Measurements from ENCODE around the gene CDKN2AIP.

The CDKN2AIP gene, protein sequence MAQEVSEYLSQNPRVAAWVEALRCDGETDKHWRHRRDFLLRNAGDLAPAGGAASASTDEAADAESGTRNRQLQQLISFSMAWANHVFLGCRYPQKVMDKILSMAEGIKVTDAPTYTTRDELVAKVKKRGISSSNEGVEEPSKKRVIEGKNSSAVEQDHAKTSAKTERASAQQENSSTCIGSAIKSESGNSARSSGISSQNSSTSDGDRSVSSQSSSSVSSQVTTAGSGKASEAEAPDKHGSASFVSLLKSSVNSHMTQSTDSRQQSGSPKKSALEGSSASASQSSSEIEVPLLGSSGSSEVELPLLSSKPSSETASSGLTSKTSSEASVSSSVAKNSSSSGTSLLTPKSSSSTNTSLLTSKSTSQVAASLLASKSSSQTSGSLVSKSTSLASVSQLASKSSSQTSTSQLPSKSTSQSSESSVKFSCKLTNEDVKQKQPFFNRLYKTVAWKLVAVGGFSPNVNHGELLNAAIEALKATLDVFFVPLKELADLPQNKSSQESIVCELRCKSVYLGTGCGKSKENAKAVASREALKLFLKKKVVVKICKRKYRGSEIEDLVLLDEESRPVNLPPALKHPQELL

DNA sequence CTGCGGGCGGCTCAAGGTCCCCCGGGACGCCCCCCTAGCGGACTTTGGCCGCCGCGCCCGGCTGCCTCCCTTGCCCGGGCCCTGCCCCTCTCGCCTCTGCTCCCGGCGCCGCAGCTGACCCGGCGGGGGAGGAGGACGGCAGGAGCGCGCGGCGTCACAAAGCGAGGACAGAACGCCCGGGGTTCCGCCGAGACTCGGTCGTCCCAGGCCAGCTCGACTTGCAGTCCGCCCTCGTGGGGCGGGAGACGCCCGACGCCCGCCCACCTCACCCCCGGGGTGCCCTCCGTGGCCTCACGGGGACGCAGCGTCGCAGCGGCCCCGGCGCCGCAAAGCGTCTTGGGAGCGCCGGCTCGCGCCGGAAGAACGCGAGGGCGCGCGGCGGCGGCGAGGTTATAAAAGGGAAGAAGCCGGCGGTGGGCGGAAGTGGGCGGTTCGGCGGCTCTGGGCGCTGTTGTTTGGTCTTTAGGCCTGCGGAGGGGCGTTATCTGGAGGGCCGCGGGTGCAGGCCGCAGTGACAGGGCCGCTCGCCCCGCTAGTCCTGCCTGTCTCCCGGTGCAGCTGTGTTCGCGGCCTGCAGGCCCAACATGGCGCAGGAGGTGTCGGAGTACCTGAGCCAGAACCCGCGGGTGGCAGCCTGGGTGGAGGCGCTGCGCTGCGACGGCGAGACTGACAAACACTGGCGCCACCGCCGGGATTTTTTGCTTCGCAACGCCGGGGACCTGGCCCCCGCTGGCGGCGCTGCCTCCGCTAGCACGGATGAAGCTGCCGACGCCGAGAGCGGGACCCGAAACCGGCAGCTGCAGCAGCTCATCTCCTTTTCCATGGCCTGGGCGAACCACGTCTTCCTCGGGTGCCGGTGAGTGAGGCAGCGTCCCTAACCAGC, at the start of gene CDKN2AIP:
Gene CDKN2AIP (plus strand): TSS at position 423 of the 883 bp plus-strand sequence. CDS start 162 bp downstream, at position 585.
- peak; percentile 95 for DNase-seq (ENCODE audit: low spot score)

DNA sequence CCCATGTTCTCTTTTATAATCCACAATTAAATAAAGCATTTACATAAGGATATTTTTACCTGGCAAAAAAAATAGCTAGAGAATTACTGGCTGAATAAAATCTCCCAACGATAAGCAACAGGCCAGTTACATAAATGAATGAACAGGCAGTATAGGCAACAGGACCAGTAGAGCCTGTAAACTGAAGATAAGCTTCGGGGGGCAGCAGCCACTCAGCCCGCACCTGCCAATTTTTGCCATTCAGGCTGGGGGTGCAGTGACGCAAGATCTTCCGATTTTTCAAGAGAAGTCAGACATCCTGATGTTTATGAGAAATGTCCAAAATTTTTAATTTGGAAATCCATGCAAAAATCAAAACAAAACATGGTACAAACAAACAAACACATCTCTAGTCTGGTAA, 49.0 kb upstream of the CDKN2AIP start:
- no peak for DNase-seq (ENCODE audit: low spot score)

DNA sequence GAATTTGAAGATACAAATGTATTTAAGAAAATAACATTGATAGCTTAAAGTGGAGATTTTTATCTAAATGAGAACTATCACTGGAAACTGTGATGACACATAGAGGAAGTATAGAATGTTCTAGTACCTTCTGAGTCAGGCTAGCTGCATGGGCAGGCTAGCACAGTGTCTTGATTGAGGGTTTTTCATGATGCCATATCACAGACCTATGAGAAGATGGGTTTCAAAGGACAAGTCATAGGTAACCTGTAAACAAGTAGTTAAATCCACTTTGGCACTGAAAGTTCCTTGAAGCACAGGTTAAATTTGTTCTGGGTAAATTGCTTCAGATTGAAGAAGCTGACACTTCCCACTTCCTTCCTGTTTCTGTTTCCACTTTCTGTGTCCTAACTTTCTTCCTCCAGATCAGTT, 48.2 kb upstream of the CDKN2AIP start:
- DNase-seq (ENCODE audit: low spot score), result peak; percentile 5

DNA sequence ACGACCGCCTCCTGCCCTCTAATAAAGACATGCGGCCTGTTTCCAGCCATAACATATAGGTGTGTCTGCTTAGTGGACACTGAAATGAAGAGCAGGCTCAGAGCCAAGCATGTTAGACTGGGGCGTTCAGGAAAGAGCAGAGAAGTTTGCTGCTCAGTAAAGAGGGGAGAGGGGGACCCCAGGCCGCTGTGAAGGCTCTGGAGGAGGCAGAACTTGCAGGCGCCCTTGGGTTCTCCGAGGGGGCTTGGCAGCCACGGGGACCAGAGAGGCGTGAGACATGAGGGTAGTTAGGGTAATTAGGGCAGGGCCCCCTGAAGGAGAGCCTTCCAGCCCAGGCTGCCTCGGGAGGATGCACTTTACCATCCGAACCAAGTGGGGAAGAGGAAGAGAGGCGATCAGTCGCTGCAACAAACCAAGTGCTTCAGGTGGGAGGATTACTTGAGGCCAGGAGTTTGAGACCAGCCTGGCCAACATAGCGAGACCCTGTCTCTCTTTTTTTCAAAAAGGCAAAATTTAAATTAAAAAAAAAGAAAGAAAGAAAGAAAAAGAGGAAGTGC, 46.6 kb upstream of the CDKN2AIP start:
- no peak for DNase-seq (ENCODE audit: low spot score)

DNA sequence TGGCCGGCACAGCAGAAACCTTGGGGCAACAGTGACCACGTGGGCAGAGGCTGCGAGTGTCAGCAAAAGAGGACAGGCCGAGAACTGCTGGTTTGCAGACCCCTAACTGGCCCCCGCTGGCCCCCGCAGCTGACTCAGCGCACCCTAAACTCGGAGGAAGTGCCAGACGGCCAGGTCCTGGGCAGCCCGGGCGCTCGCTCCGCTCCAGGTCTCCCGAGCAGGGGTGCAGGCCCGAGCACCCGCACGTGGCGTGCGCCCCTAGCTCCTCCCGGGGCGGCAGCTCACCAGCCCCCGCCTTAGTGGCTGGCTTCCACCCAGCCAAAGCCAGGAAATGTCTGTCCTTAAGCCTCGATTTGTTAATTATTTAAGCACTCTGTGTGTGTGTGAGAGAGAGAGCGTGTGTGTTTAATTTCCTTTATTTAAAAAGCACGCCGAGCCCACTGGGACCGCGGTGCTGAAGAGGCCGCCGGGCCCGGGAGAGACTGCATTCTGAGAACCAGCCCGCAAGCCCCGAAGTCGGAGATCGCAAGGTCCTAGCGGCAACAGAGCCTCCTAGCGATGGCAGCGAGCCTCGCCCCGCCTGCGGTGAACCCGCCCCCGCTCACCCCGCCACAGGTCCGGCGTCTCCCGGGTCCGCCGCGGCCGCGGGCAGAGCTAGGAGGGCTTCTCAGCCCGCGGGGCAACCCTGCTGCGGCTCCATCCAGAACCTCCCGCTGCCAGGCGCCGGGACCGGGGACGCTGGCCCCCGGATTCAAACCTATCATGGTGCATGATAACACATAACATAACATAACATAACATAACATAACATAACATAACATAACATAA, 45.9 kb upstream of the CDKN2AIP start:
- DNase-seq (ENCODE audit: low spot score), result peak; percentile 62

DNA sequence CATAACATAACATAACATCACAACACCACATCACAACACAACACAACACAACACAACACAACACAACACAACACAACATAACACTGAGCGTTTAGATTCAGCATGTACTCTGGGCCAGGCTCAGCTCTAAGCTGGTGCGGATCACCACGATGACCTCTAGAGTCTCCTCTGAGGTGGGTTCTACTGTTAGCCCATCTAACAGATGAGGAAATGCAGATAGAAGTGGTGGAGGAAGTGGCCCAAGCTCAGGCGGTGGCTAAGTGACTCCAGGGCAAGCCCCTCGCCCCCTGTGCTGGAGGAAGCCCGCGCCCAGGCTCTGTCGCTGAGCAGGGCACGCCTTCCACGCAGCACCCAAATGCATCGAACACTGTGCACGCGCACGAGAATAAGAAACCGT, 45.3 kb upstream of the CDKN2AIP start:
- no peak for DNase-seq (ENCODE audit: low spot score)

DNA sequence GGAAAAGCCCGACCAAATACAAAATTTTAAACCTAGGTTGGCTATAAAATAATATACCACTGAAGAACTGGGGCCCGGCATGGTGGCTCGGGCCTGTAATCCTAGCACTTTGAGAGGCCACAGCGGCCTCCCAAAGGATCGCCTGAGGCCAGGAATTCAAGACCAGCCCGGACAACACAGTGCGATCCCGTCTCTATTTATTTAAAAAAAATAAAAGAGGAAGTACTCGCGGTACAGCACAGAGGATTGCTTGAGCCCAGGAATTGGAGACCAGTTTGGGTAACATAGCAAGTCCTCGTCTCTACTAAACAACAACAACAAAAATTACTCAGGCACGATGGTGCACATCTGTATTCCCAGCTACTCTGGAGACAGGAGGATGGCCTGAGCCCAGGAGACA, 44.8 kb upstream of the CDKN2AIP start:
- no peak for DNase-seq (ENCODE audit: low spot score)

DNA sequence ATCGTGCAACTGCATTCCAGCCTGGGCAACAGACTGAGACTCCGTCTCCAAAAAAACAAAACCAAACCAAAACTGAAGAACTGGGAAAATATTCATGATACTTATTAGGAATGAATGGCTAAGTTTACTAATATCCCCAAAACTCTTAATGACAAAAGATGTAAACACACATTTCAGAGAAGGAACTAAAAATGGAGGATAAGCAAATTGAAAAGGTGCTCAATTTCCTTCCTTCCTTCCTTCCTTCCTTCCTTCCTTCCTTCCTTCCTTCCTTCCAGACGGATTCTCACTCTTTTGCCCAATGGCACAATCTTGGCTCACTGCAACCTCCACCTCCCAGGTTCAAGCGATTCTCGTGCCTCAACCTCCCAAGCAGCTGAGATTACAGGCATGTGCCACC, 44.4 kb upstream of the CDKN2AIP start:
- DNase-seq (ENCODE audit: low spot score), result no peak

DNA sequence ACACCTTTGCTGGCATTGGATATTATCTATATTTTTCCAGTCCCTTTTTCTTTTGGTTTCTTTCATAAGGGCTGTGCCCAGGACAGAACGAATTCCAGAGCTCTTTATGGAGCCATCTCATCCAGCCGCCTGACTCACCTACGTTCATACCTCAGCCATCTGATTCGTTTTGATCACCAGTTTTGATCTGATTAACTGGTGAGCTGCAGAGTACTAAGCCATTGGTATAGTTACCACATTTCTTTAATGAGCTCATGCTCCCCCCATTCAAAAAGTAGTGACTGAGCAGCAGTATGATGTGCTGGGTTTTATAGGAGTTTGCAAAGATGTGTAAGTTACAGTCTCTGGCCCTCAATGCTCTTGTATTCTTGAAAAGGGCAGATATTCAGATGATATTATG, 43.0 kb upstream of the CDKN2AIP start:
- DNase-seq (ENCODE audit: low spot score), result no peak

DNA sequence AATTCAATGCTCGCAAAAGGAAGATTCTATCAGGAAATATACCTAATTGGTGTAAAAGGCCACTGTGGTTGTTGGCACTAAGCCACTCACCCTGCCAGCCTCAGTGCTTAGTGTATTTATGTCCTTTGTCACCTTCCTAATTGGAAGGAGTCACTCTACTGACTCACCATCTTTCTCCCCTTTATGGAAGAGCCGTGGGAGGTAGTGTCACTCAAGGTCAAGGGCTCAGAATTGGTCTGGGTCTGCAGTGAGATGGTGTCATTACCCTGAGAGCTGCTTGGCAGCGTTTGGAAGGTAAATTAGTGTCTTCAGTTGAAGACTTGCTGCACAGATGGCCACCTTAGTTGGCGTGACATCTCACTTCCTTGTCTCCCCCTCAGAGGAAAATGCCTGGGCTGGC, 41.7 kb upstream of the CDKN2AIP start:
- DNase-seq (ENCODE audit: low spot score), result no peak

DNA sequence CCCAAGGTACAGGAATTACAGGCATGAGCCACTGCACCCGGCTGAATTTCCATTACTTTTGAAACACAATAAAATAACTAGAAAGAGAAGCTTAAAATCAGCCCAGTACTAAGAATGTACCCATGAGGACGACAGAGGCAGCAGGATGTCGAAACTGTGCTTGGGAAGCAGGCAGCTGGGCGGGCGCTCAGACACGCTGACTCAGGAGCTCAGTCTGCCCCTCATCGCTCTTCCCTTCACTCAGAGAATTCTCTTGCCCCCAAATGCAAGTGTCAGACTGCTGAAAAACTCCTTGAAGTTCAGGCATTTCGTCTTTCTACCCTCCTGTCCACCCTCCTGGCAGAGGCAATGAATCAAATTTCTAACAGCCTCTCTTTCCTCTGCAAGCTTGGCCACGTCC, 41.0 kb upstream of the CDKN2AIP start:
- DNase-seq (ENCODE audit: low spot score), result no peak

DNA sequence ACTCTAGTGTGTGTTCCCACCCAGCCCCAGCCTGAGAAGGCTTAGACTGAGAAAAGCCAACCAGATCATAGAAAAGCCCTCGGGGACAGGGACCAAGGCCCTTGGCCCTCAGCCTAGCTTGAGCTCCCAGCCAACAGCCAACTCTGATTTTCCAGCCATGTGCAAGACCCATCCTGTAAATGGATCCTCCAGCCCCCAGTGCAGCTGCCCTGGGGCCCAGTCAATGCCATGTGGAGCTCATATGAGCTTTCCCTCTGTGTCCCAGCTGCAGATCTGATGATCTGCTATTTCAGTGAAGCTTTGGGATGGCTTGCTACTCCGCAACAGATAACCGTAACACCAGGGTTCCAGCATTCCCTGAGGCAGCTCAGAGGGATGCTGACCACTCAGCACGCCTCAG, 40.5 kb upstream of the CDKN2AIP start:
- no peak for DNase-seq (ENCODE audit: low spot score)

DNA sequence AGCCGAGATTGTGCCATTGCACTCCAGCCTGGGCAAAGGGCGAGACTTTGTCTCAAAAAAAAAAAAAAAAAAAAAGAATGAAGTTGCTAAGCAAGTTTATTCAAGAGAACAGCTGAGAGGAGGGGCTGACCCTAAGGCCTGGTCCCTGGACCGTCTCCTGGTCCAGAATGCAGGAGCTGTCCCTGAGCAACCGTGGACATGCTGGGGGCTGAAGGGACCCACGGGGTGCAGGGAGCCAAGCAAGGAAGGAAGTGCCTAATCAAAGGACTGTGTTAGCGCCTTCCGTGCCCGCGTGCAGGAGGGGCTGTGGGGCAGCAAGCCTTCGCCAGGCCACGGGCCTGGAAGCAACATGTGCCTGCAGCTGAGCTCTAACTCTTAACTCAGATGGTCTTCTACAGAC, 39.1 kb upstream of the CDKN2AIP start:
- no peak for DNase-seq (ENCODE audit: low spot score)

DNA sequence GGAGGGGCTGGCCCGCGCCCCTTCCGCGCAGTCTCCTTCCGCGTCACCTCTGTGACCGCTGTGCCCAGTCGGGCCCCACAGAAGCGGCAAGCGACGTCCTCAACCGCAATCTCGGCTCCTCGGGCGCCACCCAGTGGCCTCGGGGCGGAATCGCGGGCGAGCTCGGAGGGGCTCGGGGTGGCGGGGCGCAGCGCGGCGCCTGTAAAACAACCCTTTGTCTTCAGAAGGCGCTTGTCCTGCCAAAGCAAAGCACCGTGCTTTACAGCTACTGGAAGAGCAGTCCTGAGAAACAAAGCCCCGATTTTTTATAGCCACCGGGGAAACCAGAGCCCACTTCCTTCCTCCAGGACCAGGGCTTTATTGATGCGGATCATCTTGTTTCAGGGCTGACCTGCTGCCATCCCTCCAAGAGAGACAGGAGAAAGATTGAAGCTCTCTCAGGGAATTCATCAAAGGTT, 37.3 kb upstream of the CDKN2AIP start:
- DNase-seq (ENCODE audit: low spot score), result peak; percentile 91

DNA sequence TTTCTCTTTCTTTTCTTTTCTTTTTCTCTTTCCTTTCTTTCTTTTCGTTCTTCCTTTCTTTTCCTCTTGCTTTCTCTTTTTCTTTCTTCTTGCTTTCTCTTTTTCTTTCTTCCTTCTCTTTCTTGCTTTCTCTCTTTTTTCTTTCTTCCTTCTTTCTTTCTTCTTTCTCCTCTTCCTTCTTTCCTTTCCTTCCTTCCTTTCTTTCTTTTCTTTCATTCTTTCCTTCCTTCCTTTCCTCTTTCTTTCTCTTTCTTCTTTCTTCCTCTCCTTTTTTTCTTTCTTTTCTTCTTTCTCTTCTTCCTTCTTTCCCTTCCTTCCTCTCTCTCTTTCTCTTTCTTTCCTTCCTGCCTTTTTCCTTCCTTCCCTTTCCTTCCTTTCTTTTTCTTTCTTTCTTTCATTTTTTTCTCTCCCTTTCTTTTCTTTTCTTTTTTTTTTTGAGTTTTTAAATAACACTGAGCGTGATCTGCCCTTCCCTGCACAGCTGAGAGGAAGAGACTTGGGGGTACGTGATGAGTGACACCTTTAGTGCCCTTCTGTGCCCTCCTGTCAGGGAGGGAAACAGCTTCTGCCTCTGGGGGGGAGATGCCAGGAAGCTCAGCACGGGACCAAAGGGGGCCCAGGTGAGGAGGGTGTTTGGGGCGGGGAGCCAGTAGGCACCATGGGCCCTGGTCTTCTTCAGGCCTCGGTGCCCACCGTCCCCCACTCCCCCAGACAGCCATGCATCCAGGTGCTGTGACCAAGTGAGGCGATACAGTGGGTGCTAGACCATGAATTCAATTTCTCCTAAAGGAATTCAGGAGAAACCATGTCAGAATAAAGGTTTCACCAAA, 36.6 kb upstream of the CDKN2AIP start:
- no peak for DNase-seq (ENCODE audit: low spot score)

DNA sequence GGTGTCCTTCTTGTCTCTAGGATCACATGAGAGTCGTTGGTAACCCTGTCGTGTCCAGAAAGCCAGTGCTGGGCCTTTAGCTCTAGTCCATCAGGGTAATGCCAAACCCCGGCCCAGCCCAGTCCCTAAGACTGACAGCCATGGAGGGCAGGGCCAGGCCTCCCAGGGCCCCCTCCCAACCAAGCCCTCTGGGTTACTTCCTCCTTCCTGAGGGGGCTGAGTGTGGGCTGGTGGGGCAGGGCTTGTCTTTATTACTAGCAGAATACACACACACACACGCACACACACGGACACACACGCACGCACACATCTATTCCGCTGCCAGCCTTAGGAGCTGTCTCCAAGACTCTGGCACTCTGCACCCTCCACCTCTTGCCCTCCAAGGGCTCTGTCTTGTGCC, 35.6 kb upstream of the CDKN2AIP start:
- DNase-seq (ENCODE audit: low spot score), result no peak

DNA sequence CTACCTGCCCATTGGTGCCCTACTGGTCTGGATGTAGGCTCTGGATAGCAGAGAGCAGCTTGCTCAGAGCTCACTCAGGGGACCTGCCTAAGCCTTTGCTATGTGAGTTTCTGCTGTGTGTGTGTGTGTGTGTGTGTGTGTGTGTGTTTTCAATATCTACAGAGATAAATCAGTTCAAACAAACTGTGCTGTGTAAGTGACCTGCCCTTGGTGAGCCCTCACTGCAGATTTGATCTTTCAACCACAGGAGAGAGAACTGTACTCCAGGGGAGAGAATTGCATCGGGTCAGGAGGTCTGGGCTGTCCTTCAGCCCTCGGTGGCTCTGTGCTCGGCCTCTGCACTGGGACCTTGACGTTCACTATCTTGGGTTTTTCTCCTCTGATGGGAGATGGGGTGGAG, 35.0 kb upstream of the CDKN2AIP start:
- no peak for DNase-seq (ENCODE audit: low spot score)

DNA sequence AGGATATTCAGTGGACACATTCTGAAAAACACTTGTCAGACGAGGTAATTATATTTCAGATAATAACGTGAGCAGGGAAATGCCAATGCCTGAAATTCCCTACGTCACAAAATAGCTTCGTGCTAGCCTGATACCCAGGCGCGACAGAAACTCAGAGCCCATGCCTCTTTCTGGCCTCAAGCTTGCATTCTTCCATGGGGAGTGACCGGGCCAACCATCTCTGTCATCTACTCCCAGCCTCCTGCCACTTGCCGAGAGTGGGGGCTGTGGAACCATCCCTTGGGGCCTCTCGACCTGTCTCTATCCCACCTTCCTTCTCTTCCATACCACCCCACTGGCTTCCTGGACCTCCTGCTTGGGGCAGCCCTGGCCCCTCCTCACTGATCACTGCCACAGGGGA, 34.5 kb upstream of the CDKN2AIP start:
- no peak for DNase-seq (ENCODE audit: low spot score)

DNA sequence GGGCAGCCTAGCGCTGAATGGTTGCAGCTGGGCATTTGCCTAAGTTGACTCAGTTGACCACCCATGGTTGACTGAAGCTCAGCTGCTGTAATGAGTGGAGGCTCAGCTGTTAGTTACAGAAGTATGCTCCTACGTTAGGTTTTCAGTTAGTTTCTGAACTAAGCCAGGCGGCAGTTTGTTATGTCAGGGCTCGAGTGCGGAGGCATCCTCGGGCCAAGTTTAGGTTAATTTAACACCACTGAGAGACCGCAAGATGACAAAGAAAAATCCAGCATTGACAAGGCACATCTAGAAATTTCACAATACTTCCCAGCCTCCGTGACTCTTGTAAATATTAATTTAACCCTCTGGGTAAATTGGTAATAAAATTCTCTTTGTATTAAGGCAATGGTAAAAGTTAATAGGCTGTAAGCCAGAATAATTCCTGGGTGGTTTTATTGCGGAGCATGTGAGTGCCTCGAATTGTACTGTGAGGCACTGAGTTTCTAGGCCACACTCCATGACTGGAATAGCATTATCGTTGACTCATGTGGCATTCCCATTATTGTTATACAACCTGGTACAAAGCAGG, 33.1 kb upstream of the CDKN2AIP start:
- no peak for DNase-seq (ENCODE audit: low spot score)

DNA sequence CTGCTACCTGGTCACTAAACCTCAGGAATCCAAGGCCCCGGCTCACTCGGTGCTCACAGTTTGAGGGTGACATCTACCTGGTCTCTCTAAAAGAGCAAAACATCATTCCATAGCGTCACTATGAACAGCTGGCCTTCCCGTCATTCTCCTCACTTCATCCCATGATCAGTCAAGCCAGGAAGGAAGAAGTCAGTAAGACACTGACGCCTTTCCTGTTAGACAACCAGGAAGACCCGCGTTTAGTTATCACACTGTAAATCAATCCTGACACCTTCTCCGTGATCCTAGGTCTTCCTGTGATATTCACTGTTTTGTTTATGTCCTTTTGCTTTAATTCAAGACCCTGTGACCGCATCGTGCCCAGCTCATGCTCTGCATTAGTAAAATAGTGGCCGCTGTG, 31.6 kb upstream of the CDKN2AIP start:
- no peak for DNase-seq (ENCODE audit: low spot score)

Measured in CD4-positive, alpha-beta T cell treated with Interleukin-2 at 100 ng/mL for 4 hours (primary cell).